Upper lobe of left lung (tissue), 6 donors: Measurements from ENCODE around the gene DNAJC10. TPM values are rescaled to one million over a fixed set of nuclear protein-coding genes. Genes with fewer than 3 reads are reported as not detected.
"Not testable (repeated sequence)": the region's sequence is repeated elsewhere in the genome, so short reads cannot be mapped to it uniquely, and the experiment has no call there.

Source experiments
- ATAC-seq, 2 donors: fragments of 200-7000 bp; cut with Tn5 transposase; one replicate each; pipeline ENCODE4 v1.9.1; 2022; ENCODE audit warnings: mild to moderate bottlenecking in 2 of 2, moderate library complexity in 2 of 2; ENCODE audit not compliant: low FRiP score in 2 of 2
- DNase-seq, 2 donors: peaks; one replicate each; pipeline ENCODE4 v3.0.0-alpha.2; 2019 to 2020
- H3K27ac ChIP-seq, 4 donors: fragments of 200-600 bp; sonication (generic); one replicate each; pipeline ENCODE4 v1.5.1; 2016 to 2019
- H3K27me3 ChIP-seq, 4 donors: fragments of 200-600 bp; sonication (generic); one replicate each; pipeline ENCODE4 v1.5.1; 2017 to 2019
- H3K36me3 ChIP-seq, 4 donors: fragments of 200-600 bp; sonication (generic); one replicate each; pipeline ENCODE4 v1.5.1; 2016 to 2019
- H3K4me1 ChIP-seq, 4 donors: fragments of 200-600 bp; sonication (generic); one replicate each; pipeline ENCODE4 v1.5.1; 2018 to 2019
- H3K4me3 ChIP-seq, 4 donors: fragments of 200-600 bp; sonication (generic); one replicate each; pipeline ENCODE4 v1.5.1; 2017 to 2019; ENCODE audit warnings: mild to moderate bottlenecking in 2 of 4, moderate library complexity in 1 of 4
- H3K9me3 ChIP-seq, 4 donors: fragments of 200-600 bp; sonication (generic); one replicate each; pipeline ENCODE4 v1.5.1; 2018 to 2019
- EP300 ChIP-seq, 4 donors: sonication (generic); formaldehyde crosslinking; IDR thresholded peaks; one replicate each; pipeline ENCODE4 v1.5.1; 2017; ENCODE audit warnings: antibody characterized with exemption in 4 of 4, control low read depth in 2 of 4
- POLR2A ChIP-seq, 4 donors: fragments of 450-650 bp; IDR thresholded peaks; one replicate each; pipeline ENCODE4 v1.5.1; 2016 to 2017; ENCODE audit warnings: antibody characterized with exemption in 4 of 4, mild to moderate bottlenecking in 2 of 4
- POLR2AphosphoS5 ChIP-seq, 2 donors: sonication (generic); formaldehyde crosslinking; IDR thresholded peaks; one replicate each; pipeline ENCODE4 v1.5.1; 2017; ENCODE audit warnings: antibody characterized with exemption in 2 of 2
- WGBS, 2 donors: methylation state at CpG; one replicate each; pipeline ENCODE4 v1.1.5; 2017 to 2018; 5-methylcytosine and 5-hydroxymethylcytosine counted together
- total RNA-seq, 6 donors: library from RNA; depleted of rRNA in 4 of 6; stranded (reverse); fragments of >200 nt in 4 of 6; gene quantifications; one replicate each; pipeline versions ENCODE4 v1.1.0 to v1.2.1, GENCODE V29; 2016 to 2021
- TF ChIP-seq, protein P1 (sequence below), 6 experiments: fragments of 450-650 bp in 4 of 6; fragments of 200-600 bp in 2 of 6; sonication (generic) in 2 of 6; IDR thresholded peaks; one replicate each; pipeline ENCODE4 v1.5.1; 2016 to 2019; ENCODE audit warnings: antibody characterized with exemption in 6 of 6
- donor health status: DM: no; HTN: no; CAD: no; lungs with moderate emphysema.
- donor health status: DM: no; HTN: yes; CAD: no; lungs with severe emphysema.

DNAJC10 gene
- total RNA-seq, 6 donors from 2014 or later, result 13.7 to 94.6 (median 57.9) TPM

DNA sequence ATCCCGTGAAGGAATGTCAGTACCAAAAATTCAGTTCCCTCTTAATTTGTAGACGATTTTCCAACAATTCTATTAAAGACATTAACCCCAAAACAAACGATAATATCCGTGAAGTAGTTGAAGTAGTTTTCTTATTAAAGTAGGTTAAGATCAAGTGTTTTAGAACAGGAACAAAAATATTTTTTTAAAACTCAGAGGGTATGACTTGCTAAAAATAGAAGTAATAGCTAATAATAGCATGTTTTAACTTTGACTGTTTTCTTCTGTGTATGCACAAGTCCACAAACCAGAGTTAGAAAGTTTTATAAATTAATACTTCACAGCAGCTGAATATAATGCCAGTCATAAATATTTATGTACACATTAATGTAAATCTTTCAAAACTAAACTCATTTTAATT, 2.4 kb downstream of the DNAJC10 start:
- H3K9me3 ChIP-seq, result no peaks in the 10 kb centered on the region
- WGBS, 2 donors, result 76 to 78% methylated on average over 4 of the region's 4 CpGs
- no peak for DNase-seq
- peaks cover 8 to 29% (median 21%) of the 10 kb centered on the region in 4 donors for H3K4me1 ChIP-seq
- peaks cover 0 to 34% (median 3%) of the 10 kb centered on the region in 4 donors for H3K36me3 ChIP-seq
- ATAC-seq, result no peak
- no peak overlapping the region for H3K27ac ChIP-seq
- H3K4me3 ChIP-seq, result no peak overlapping the region
- TF ChIP-seq POLR2A (IDR thresholded peaks at IDR 0.05), result no peak
- no peak for TF ChIP-seq POLR2AphosphoS5 (IDR thresholded peaks at IDR 0.05)
- TF ChIP-seq, protein P1, sequence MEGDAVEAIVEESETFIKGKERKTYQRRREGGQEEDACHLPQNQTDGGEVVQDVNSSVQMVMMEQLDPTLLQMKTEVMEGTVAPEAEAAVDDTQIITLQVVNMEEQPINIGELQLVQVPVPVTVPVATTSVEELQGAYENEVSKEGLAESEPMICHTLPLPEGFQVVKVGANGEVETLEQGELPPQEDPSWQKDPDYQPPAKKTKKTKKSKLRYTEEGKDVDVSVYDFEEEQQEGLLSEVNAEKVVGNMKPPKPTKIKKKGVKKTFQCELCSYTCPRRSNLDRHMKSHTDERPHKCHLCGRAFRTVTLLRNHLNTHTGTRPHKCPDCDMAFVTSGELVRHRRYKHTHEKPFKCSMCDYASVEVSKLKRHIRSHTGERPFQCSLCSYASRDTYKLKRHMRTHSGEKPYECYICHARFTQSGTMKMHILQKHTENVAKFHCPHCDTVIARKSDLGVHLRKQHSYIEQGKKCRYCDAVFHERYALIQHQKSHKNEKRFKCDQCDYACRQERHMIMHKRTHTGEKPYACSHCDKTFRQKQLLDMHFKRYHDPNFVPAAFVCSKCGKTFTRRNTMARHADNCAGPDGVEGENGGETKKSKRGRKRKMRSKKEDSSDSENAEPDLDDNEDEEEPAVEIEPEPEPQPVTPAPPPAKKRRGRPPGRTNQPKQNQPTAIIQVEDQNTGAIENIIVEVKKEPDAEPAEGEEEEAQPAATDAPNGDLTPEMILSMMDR (IDR thresholded peaks at IDR 0.05), result no peak
- TF ChIP-seq EP300 (IDR thresholded peaks at IDR 0.05), result no peak
- H3K27me3 ChIP-seq, result no peaks in the 10 kb centered on the region

DNA sequence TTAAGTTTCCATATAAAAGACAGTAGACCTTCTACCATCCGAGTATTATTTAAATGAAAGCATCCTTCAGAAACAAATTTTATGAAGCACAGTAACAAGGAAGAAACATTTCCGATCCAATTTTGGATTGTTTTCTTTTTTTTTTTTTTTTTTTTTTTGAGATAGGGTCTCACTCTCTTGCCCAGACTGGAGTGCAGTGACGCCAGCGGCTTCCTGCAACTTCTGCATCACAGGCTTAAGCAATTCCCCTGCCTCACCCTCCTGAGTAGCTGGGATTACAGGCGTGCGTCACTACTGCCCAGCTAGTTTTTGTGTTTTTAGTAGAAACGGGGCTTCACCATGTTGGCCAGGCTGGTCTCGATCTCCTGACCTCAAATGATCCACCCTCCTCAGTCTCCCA, 3.1 kb downstream of the DNAJC10 start:
- 91 to 94% methylated on average over 8 of the region's 8 CpGs for WGBS, 2 donors
- H3K27ac ChIP-seq, DNase-seq: not testable (repeated sequence)

DNA sequence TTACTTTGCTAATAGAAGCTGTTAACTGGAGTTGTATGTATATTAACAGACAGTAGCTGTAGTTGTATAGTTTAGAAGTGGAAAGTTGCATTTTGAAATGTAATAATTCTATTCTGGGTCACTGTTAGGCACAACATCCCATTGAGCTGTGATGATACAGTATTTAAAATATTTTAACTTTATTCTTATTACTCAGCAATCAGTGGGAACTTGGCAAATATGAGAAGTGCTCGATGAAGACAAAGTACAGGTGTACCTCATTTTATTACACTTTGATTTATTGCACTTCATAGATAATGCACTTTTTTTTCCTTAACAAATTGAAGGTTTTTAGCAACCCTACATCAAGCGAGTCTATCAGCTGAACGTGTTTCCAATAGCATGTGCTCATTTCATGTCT, 8.6 kb downstream of the DNAJC10 start:
- H3K27ac ChIP-seq, result no peak overlapping the region
- 83 to 86% methylated on average over 3 of the region's 3 CpGs for WGBS, 2 donors
- H3K4me3 ChIP-seq, result no peak overlapping the region
- H3K36me3 ChIP-seq, result peaks cover 7 to 73% (median 18%) of the 10 kb centered on the region in 4 donors
- no peaks in the 10 kb centered on the region for H3K4me1 ChIP-seq
- no peaks in the 10 kb centered on the region for H3K27me3 ChIP-seq
- H3K9me3 ChIP-seq, result no peaks in the 10 kb centered on the region
- no peak for ATAC-seq
- DNase-seq, result no peak
- no peak for TF ChIP-seq POLR2AphosphoS5 (IDR thresholded peaks at IDR 0.05)
- TF ChIP-seq, protein P1 (IDR thresholded peaks at IDR 0.05), result no peak
- TF ChIP-seq POLR2A (IDR thresholded peaks at IDR 0.05), result no peak
- TF ChIP-seq EP300 (IDR thresholded peaks at IDR 0.05), result no peak

More for the DNA sequence above, 3.1 kb downstream of the DNAJC10 start:
- Histone ChIP-seq H3K36me3 (peaks cover 0 to 40% (median 3%) of the 10 kb centered on the region in 4 donors), H3K4me1 (peaks cover 8 to 25% (median 18%) of the 10 kb centered on the region in 4 donors)
- H3K27me3 ChIP-seq, H3K9me3 ChIP-seq, H3K4me3 ChIP-seq, ATAC-seq: not testable (repeated sequence)

DNA sequence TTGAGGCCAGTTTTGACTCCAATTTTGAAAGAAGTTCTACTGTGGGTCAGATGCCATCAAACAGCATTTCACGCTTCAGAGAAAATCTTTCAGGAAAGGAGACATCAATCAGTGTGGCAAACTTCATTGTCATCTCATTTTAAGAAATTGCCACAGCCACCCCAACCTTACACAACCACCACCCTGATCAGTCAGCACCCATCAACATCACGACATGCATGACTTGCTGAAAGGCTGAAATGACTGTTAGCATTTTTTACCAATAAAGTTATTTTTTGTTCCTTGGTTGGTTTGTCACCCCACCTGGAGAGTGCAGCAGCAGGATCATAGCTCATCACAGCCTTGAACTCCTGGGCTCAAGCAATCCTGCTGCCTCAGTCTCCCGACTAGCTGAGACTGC, 10.4 kb downstream of the DNAJC10 start:
- ATAC-seq (no peak), DNase-seq (no peak)
- H3K27me3 ChIP-seq, result no peaks in the 10 kb centered on the region
- TF ChIP-seq EP300 (IDR thresholded peaks at IDR 0.05) (no peak), POLR2AphosphoS5 (IDR thresholded peaks at IDR 0.05) (no peak), POLR2A (IDR thresholded peaks at IDR 0.05) (no peak)
- TF ChIP-seq, protein P1 (IDR thresholded peaks at IDR 0.05), result no peak
- WGBS, 2 donors, result 91 to 94% methylated on average over 3 of the region's 3 CpGs
- H3K4me3 ChIP-seq, result no peak overlapping the region
- no peaks in the 10 kb centered on the region for H3K4me1 ChIP-seq
- peaks cover 7 to 70% (median 17%) of the 10 kb centered on the region in 4 donors for H3K36me3 ChIP-seq
- H3K9me3 ChIP-seq, result no peaks in the 10 kb centered on the region
- no peak overlapping the region for H3K27ac ChIP-seq

DNA sequence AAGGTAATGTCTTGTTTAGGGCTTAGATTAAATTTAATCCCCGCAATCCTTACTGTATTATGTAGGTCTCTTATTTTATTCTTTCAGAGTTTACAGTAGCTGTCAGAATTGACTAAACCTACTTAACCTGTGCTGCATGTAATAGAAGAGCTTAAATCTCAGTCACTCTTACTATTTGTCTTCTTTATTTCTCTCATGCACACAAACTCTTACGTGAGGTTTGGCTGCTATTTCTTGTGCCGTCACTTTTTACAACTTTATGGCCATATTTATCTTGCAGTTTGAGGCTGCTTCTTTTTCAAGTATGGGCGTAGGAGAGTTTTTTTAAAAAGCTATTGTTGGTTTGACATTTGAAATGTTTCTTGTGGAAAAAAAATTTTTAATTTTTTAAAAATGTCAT, 12.0 kb downstream of the DNAJC10 start:
- Histone ChIP-seq H3K9me3 (no peaks in the 10 kb centered on the region), H3K4me3 (no peak overlapping the region), H3K4me1 (no peaks in the 10 kb centered on the region), H3K27me3 (no peaks in the 10 kb centered on the region), H3K27ac (no peak overlapping the region), H3K36me3 (peaks cover 7 to 67% (median 15%) of the 10 kb centered on the region in 4 donors)
- ATAC-seq (no peak), DNase-seq (no peak)
- WGBS, 2 donors, result 94 to 98% methylated on average over 4 of the region's 4 CpGs
- TF ChIP-seq EP300 (IDR thresholded peaks at IDR 0.05) (no peak), POLR2AphosphoS5 (IDR thresholded peaks at IDR 0.05) (no peak), POLR2A (IDR thresholded peaks at IDR 0.05) (no peak)
- TF ChIP-seq, protein P1 (IDR thresholded peaks at IDR 0.05), result no peak
